HepG2 (cell line): ENCODE data around the gene CASTOR1. TPM values are rescaled to one million over a fixed set of nuclear protein-coding genes. Genes with fewer than 3 reads are reported as not detected.

Experiments
- ATAC-seq: fragments of 200-7000 bp; cut with Tn5 transposase; 3 replicates; pipeline ENCODE4 v1.9.1; 2020; ENCODE audit warnings: mild to moderate bottlenecking, moderate library complexity
- BruUV-seq: library from RNA; stranded (reverse); fragments of 400-500 nt; replicated peaks from 2 replicates; lab custom pipeline; 2021; lab: Mats Ljungman, UMichigan
- CTCF ChIA-PET: fragments of 300-600 bp; formaldehyde crosslinking; extraction: SDS; loops from one replicate; lab custom pipeline; 2021; ENCODE audit warnings: low total read pairs, inconsistent platforms, low intra/inter-chr PET ratio; lab: Yijun Ruan, JAX
- POLR2A ChIA-PET: fragments of 350-600 bp; sonication (Branson Sonifier 250); formaldehyde crosslinking; loops from one replicate; lab custom pipeline; 2020; ENCODE audit warnings: antibody characterized with exemption, inconsistent platforms; lab: Yijun Ruan, JAX
- DNase-seq: peaks from one replicate; pipeline ENCODE4 v3.0.0-alpha.2; 2015; ENCODE audit warnings: low spot score
- FAIRE-seq: peaks from 3 replicates; lab custom pipeline; 2011; peaks lifted over from hg19 to GRCh38; lab: Jason Lieb, UNC
- H2AFZ ChIP-seq: one replicate; pipeline ENCODE4 v1.6.1; 2011; ENCODE audit warnings: low read length, inconsistent platforms
- H3K27ac ChIP-seq: fragments of 300-600 bp; 3 replicates; pipeline ENCODE4 v1.8.0; 2011; ENCODE audit warnings: mixed run types, mild to moderate bottlenecking, mixed read lengths, low read length, inconsistent platforms; ENCODE audit not compliant: insufficient read depth; ENCODE audit errors: extremely low read length
- H3K27me3 ChIP-seq, 2 experiments: fragments of 200-600 bp in 1 of 2; 2 replicates in 1 of 2; 3 replicates in 1 of 2; pipeline versions ENCODE4 v1.6.0 to v1.8.0; 2011; ENCODE audit warnings: low read length in 2 of 2, mild to moderate bottlenecking in 2 of 2, moderate library complexity in 2 of 2, inconsistent platforms in 1 of 2; ENCODE audit not compliant: insufficient read depth in 2 of 2, control insufficient read depth in 1 of 2
- H3K36me3 ChIP-seq, 2 experiments: fragments of 200-600 bp in 1 of 2; replicated peaks in 1 of 2; 2 replicates in 1 of 2; 3 replicates in 1 of 2; pipeline versions ENCODE4 v1.5.1 to v1.8.0; 2011; ENCODE audit warnings: low read length in 2 of 2, inconsistent platforms in 1 of 2; ENCODE audit not compliant: insufficient read depth in 2 of 2, control insufficient read depth in 1 of 2
- H3K4me1 ChIP-seq: 2 replicates; pipeline ENCODE4 v1.5.1; 2012; ENCODE audit warnings: low read length, inconsistent platforms; ENCODE audit not compliant: insufficient read depth
- H3K4me2 ChIP-seq: 2 replicates; pipeline ENCODE4 v1.6.0; 2011; ENCODE audit warnings: low read depth, low read length, inconsistent platforms
- H3K4me3 ChIP-seq, 3 experiments: fragments of 200-600 bp in 1 of 3; sonication (generic), shearing (Covaris generic) in 1 of 3; replicated peaks in 1 of 3; 2 replicates each; pipeline ENCODE4 v1.5.1; 2011 to 2016; ENCODE audit warnings: low read length in 3 of 3, inconsistent platforms in 2 of 3, low read depth in 2 of 3, mild to moderate bottlenecking in 2 of 3, control low read depth in 1 of 3, mixed read lengths in 1 of 3; ENCODE audit not compliant: insufficient read depth in 1 of 3
- H3K79me2 ChIP-seq: one replicate; pipeline ENCODE4 v1.6.1; 2011; ENCODE audit warnings: low read length, inconsistent platforms; ENCODE audit not compliant: insufficient read depth
- H3K9ac ChIP-seq: 2 replicates; pipeline ENCODE4 v1.6.0; 2011; ENCODE audit warnings: mild to moderate bottlenecking, low read depth, low read length, inconsistent platforms; ENCODE audit not compliant: insufficient read depth
- H3K9me3 ChIP-seq: 2 replicates; pipeline ENCODE4 v1.5.1; 2012; ENCODE audit warnings: mild to moderate bottlenecking, low read length
- H4K20me1 ChIP-seq: 2 replicates; pipeline ENCODE4 v1.6.0; 2011; ENCODE audit warnings: inconsistent platforms, mild to moderate bottlenecking, low read length, moderate library complexity; ENCODE audit not compliant: insufficient read depth
- ATRX ChIP-seq: sonication (generic); formaldehyde crosslinking; IDR thresholded peaks from 2 replicates; pipeline ENCODE4 v1.4.0; 2020; ENCODE audit warnings: missing genetic modification reagents, borderline replicate concordance
- CEBPG ChIP-seq: IDR thresholded peaks from 2 replicates; pipeline ENCODE4 v1.6.1; 2016
- GATA4 ChIP-seq: sonication (generic); IDR thresholded peaks from 2 replicates; pipeline ENCODE4 v1.6.1; 2016; ENCODE audit warnings: antibody characterized with exemption, low read depth, borderline replicate concordance
- MBD4 ChIP-seq: IDR thresholded peaks from 2 replicates; pipeline ENCODE4 v1.6.1; 2012; ENCODE audit warnings: low read length, inconsistent platforms, borderline replicate concordance
- MED13 ChIP-seq: sonication (generic); formaldehyde crosslinking; IDR thresholded peaks from 2 replicates; pipeline ENCODE4 v1.5.0; 2020; ENCODE audit warnings: missing genetic modification reagents
- MED8 ChIP-seq: sonication (generic); formaldehyde crosslinking; IDR thresholded peaks from 2 replicates; pipeline ENCODE4 v1.8.1; 2023; ENCODE audit warnings: mild to moderate bottlenecking, missing genetic modification reagents; ENCODE audit not compliant: insufficient replicate concordance
- MXI1 ChIP-seq: IDR thresholded peaks from 3 replicates; pipeline ENCODE4 v1.6.1; 2012; ENCODE audit warnings: low read depth, low read length, inconsistent platforms, borderline replicate concordance
- PHF20 ChIP-seq: sonication (generic); formaldehyde crosslinking; IDR thresholded peaks from 2 replicates; pipeline ENCODE4 v1.5.0; 2020; ENCODE audit warnings: mild to moderate bottlenecking, missing genetic modification reagents
- PHF5A ChIP-seq: IDR thresholded peaks from one replicate; pipeline ENCODE4 v1.6.1; 2018; ENCODE audit warnings: low read depth, missing genetic modification reagents; ENCODE audit not compliant: unreplicated experiment
- PPARG ChIP-seq: conservative IDR thresholded peaks from 2 replicates; pipeline ENCODE4 v1.6.1; 2016; ENCODE audit warnings: missing biosample characterization, missing genetic modification reagents
- RXRB ChIP-seq: IDR thresholded peaks from 2 replicates; pipeline ENCODE4 v1.6.1; 2016; ENCODE audit warnings: borderline replicate concordance, missing genetic modification reagents, missing compliant biosample characterization
- SALL2 ChIP-seq: sonication (generic); formaldehyde crosslinking; IDR thresholded peaks from 2 replicates; pipeline ENCODE4 v1.8.1; 2023; ENCODE audit warnings: mild to moderate bottlenecking, missing genetic modification reagents, inconsistent platforms
- SIN3A ChIP-seq: IDR thresholded peaks from 2 replicates; pipeline ENCODE4 v1.6.1; 2011; ENCODE audit warnings: low read depth, mild to moderate bottlenecking, control low read depth, low read length, borderline replicate concordance
- U2AF1 ChIP-seq: fragments of 200-400 bp; formaldehyde crosslinking; optimal IDR thresholded peaks from 2 replicates; pipeline ENCODE3; 2017; ENCODE audit warnings: mild to moderate bottlenecking, low read depth, low read length
- ZFP82 ChIP-seq: sonication (generic); formaldehyde crosslinking; IDR thresholded peaks from 2 replicates; pipeline ENCODE4 v1.5.1; 2020; ENCODE audit warnings: mild to moderate bottlenecking, missing genetic modification reagents, borderline replicate concordance
- ZKSCAN1 ChIP-seq: fragments of 150-350 bp; IDR thresholded peaks from 2 replicates; pipeline ENCODE4 v1.6.1; 2014; ENCODE audit warnings: low read length
- ZNF10 ChIP-seq: sonication (generic); formaldehyde crosslinking; IDR thresholded peaks from 2 replicates; pipeline ENCODE4 v1.4.0; 2020; ENCODE audit warnings: mild to moderate bottlenecking, low read depth, missing genetic modification reagents, borderline replicate concordance
- ZNF567 ChIP-seq: sonication (generic); formaldehyde crosslinking; IDR thresholded peaks from 2 replicates; pipeline ENCODE4 v1.8.1; 2023; ENCODE audit warnings: mild to moderate bottlenecking, missing genetic modification reagents, borderline replicate concordance
- ZNF710 ChIP-seq: sonication (generic); formaldehyde crosslinking; IDR thresholded peaks from 2 replicates; pipeline ENCODE4 v1.5.0; 2020; ENCODE audit warnings: mild to moderate bottlenecking, missing genetic modification reagents, borderline replicate concordance
- WGBS: methylation state at CpG from one replicate; pipeline ENCODE4 v1.1.6; 2017; ENCODE audit warnings: low lambda C conversion rate; 5-methylcytosine and 5-hydroxymethylcytosine counted together
- in situ Hi-C: cut with HindIII; loops from 2 replicates; pipeline ENCODE4 v1.10.0; 2017; ENCODE audit warnings: low pct_unique_long_range_greater_than_20kb; ENCODE audit not compliant: extremely low pct_ligation_motif_present
- intact Hi-C: fragments of 100-400 bp; cut with micrococcal nuclease; formaldehyde crosslinking; loops from one replicate; pipeline ENCODE4 v1.10.0; 2022; ENCODE audit not compliant: unreplicated experiment
- polyA plus RNA-seq, 8 experiments: library from polyadenylated mRNA; depleted of rRNA in 3 of 8; stranded (reverse) in 7 of 8; unstranded in 1 of 8; fragments of >200 nt; fragmentation: Illumina TruSeq in 4 of 8; extraction: Trizol in 4 of 8; gene quantifications; 2 replicates each; pipeline versions ENCODE4 v1.2.1 to v1.2.3, GENCODE V29; 2011 to 2016; ENCODE audit warnings: low read depth in 4 of 8, missing spikeins in 1 of 8, mixed read lengths in 1 of 8; ENCODE audit not compliant: insufficient read depth in 1 of 8
- total RNA-seq, 5 experiments: library from RNA; depleted of rRNA; stranded (reverse); fragments of >200 nt; fragmentation: Illumina TruSeq; extraction: Trizol; gene quantifications; 2 replicates each; pipeline ENCODE4 v1.2.3, GENCODE V29; 2016; ENCODE audit warnings: low read depth in 1 of 5

CASTOR1 gene
- total and polyA plus RNA-seq, 2 of the 13 experiments (the other 11 are each of a cell fraction or from before 2014, with no cell fraction given), result 2.6 to 4.4 TPM

- no TSS peak for BruUV-seq
Observed at GRCh38 chr22:30332994-30333706, 43.8 kb upstream of the CASTOR1 start.

More at GRCh38 chr22:30332994-30333706, 43.8 kb upstream of the CASTOR1 start:
- Histone ChIP-seq H3K79me2 (no peaks in the 10 kb centered on the region), H3K27ac (no peak overlapping the region), H3K9ac (no peak overlapping the region), H3K36me3 (peaks cover 39 to 54% of the 10 kb centered on the region in 2 experiments; a peak in 4 of 5 replicates), H2AFZ (no peak overlapping the region), H3K4me2 (no peak overlapping the region), H3K9me3 (no peaks in the 10 kb centered on the region), H4K20me1 (no peaks in the 10 kb centered on the region), H3K4me3 (no peak overlapping the region), H3K4me1 (peaks cover 14% of the 10 kb centered on the region), H3K27me3 (no peaks in the 10 kb centered on the region)
- POLR2A ChIA-PET, result interaction anchor here (1.3 to 1.7 kb wide), 3 partner anchors 13 to 42 kb away, joined by 3 to 5 read pairs (median 5); partner anchors contain the start of genes CCDC157 and SF3A1
- CTCF ChIA-PET, result no interaction called here
- intact Hi-C loops (no loop called here), in situ Hi-C loops (no loop called here)
- FAIRE-seq, result no peak
- no peak for DNase-seq
- ATAC-seq, result no peak
- TF ChIP-seq ATRX (no peak), MBD4 (no peak), SALL2 (CRISPR knock-in tag) (no peak), RXRB (CRISPR knock-in tag) (no peak), ZNF567 (no peak), ZKSCAN1 (no peak), PHF5A (no peak), U2AF1 (no peak), SIN3A (no peak), MXI1 (no peak), CEBPG (CRISPR knock-in tag) (no peak), PPARG (CRISPR knock-in tag) (no peak), PHF20 (CRISPR knock-in tag) (no peak), MED13 (no peak), GATA4 (no peak), ZFP82 (CRISPR knock-in tag) (no peak), ZNF710 (CRISPR knock-in tag) (no peak), ZNF10 (CRISPR knock-in tag) (no peak), MED8 (CRISPR knock-in tag) (no peak)
- 97% methylated on average over 2 of the region's 2 CpGs for WGBS
